NCI-H146 treated with DMSO at 0.1 percent for 48 hours (cell line): Measurements from ENCODE around the gene ARRDC5.
A peak's percentile ranks its signal among the peaks of the same experiment; 100 is the strongest.
"Not testable (repeated sequence)": the region's sequence is repeated elsewhere in the genome, so short reads cannot be mapped to it uniquely, and the experiment has no call there.

Source experiments
- DNase-seq: peaks from one replicate; lab custom pipeline; 2025; ENCODE audit not compliant: unreplicated experiment; lab: John Stamatoyannopoulos, UW

The ARRDC5 gene

GRCh38 chr19:4871711-4872110 is 31.0 kb downstream of the ARRDC5 start:
- DNase-seq = no peak

DNA sequence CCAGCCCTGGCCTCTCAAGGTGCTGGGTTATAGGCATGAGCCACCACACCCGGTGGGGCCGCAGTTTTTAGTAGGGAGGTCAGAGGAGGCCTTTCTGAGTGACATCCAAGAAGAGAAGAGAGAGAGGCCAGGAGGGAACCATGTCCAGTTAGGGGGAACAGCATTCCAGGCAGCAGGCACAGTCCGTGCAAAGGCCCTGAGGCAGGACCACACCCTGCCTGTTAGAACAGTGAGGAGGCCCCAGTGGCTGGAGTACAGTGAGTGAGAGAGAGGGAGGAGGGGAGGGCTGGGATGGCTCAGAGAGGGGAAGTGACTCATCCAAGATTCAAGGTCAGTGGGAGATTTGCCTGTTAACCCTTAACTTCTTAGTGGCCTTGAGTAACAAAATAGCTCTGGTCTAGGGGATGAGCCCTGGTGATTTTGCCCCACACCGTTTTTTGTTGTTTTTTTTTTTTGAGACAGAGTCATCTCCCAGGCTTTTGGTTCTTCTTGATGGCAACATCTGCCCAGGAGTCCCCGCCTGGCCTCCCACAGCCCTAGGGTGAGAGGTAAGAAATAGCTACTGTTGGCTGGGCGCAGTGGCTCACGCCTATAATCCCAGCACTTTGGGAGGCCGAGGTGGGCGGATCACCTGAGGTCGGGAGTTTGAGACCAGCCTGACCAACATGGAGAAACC is 32.5 kb downstream of the ARRDC5 start:
- no peak for DNase-seq

DNA sequence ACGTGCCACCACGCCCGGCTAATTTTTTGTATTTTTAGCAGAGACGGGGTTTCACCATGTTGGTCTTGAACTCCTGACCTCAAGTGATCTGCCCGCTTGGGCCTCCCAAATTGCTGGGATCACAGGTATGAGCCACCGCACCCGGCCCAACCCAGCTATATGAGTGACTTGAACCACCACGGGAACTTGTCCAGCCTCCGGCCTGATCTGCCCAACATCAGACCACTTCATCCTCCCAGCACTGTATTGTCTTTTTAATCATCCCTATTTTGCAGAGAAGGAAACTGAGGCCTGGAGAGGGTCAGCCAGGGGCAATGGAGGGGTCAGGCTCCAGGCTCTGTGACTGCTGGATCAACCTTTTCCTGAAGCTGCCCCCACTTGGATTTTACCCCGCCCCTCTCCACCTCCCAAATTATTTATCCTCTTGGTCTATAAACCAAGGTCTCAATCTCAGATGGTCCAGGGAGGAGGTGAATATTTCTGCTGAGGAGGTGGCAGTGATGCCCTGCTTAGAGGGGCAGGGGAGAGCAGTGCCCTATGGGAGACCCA is 34.3 kb downstream of the ARRDC5 start:
- no peak for DNase-seq

GRCh38 chr19:4867534-4868285 is 35.0 kb downstream of the ARRDC5 start, which contains the start of gene PLIN3:
Gene PLIN3 (minus strand): TSS chr19:4867667. CDS start chr19:4861394, 6,273 bp downstream.
- no peak for DNase-seq

GRCh38 chr19:4866595-4867424 is 35.9 kb downstream of the ARRDC5 start:
- no peak for DNase-seq

DNA sequence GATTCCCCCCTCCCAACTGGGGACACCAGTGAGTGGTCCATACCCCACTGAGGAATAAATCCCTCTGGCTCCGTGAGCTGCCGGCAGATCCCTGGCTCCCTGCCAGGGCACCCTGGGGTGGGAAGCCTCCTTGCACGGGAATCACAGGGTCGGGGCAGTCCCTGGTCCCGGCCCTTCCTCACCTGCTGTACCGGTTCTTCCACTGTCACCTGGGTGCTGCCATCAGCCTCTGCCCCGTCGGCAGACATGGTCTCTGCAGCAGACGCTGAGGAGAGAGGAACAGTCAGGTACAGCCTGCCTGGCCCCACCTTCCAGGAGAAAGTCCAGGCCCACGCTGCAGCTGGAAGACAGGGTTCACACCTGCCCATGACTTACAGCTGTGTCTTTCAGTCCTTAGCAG is 41.5 kb downstream of the ARRDC5 start:
- peak; percentile 10 for DNase-seq

- DNase-seq = no peak
Observed at GRCh38 chr19:4859697-4860096, 43.0 kb downstream of the ARRDC5 start.

DNA sequence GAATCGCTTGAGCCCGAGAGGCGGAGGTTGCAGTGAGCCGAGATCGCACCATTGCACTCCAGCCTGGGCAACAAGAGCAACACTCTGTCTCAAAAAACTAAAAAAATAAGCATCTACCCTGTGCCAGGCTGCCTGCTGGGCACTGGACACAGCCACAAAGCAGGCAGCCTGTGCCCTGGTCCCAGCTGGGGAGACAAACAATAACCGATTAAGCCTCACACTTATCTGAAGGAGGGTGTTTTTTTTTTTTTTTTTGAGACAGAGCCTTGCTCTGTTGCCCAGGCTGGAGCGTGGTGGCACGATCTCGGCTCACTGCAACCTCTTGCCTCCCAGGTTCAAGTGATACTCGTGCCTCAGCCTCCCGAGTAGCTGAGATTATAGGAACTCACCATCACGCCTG is 46.2 kb downstream of the ARRDC5 start:
- not testable (repeated sequence) for DNase-seq

DNA sequence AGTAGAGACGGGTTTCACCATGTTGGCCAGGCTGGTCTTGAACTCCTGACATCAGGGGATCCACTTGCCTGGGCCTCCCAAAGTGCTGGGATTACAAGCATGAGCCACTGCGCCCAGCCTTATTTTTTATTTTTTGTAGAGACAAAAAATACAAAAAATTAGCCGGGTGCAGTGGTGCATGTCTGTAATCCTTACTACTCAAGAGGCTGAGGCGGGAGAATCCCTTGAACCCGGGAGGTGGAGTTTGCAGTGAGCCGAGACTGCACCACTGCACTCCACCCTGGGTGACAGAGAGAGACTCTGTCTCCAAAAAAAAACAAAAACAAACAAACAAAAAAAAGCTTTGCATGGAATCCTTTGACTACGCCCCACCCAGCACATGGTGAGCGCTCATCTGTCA is 49.2 kb downstream of the ARRDC5 start:
- DNase-seq = not testable (repeated sequence)

DNA sequence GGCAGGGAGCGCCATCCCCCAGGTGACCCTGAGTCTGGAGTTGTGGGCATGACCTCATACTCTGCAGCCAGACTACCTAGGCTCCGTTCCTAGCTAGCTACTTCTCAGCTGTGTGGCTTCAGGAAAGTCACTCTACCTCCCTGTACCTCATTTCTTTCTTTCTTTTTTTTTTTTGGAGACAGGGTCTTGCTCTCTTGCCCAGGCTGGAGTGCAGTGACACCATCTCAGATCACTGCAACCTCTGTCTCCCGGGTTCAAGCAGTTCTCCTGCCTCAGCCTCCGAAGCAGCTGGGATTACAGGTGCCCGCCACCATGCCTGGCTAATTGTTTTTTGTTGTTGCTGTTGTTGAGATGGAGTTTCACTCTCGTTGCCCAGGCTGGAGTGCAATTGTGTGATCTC is 50.2 kb downstream of the ARRDC5 start:
- no peak for DNase-seq

DNA sequence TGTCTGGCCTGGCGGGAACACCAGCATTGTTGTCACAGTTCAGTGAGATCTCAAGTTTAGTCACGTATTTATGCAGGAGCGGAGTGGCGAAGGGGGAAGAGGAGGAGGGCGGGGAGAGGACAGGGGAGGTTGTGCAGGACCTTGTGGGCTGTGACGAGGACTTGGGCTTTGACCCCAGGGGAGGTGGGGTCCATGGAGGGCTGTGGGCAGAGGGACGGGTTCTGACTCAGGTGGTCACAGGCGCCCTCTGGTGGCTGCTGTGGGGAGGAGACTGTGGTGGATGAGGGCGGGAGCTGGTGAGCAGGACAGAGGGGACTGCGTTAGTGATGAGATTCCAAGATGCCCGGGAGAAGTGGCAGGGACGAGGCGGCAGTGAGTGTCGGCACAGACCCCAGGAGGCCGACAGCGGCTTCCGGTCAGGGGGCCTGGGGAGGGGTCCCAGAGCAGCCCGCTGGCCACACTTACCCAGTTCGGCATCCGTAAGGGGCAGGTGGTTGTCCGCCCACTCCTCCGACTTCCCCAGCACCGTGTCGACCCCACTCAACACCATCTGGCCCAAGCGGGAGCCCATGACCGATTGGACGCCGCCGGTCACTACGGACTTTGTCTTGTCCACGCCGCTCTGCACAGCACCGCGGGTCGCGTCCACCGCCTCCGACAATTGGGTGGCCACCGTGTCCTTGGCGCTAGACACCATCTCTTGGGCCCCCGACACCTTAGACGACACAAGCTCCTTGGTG is 51.0 kb downstream of the ARRDC5 start:
- no peak for DNase-seq

DNA sequence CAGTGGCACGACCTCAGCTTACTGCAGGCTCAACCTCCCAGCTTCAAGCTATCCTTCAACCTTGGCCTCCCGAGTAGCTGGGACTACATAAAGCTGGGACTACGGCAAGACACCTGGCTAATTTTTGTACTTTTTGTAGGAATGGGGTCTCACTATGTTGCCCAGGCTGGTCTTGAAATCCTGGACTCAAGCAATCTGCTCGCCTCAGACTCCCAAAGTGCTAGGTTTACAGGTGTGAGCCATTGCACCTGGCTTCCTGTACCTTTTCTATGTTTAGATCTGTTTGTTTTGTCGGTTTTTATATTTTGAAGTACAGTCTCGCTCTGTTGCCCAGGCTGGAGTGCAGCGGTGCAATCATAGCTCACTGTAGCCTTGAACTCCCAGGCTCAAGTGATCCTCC is 53.7 kb downstream of the ARRDC5 start:
- no peak for DNase-seq

- no peak for DNase-seq
Observed at GRCh38 chr19:4847190-4847973, 55.3 kb downstream of the ARRDC5 start.

DNA sequence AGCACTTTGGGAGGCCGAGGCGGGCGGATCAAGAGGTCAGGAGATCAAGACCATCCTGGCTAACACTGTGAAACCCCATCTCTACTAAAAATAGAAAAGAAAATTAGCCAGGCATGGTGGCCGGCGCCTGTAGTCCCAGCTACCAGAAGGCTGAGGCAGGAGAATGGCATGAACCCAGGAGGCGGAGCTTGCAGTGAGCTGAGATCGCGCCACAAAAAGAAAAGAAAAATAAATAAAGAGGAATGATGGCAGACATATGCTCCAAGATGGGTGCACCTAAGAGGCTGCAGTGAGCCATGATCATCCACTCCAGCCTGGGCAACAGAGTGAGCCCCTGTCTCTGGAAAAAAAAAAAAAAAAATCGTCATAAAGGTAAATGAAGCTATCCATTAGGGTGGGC is 56.7 kb downstream of the ARRDC5 start:
- DNase-seq = not testable (repeated sequence)

GRCh38 chr19:4844348-4845179 is 58.1 kb downstream of the ARRDC5 start:
- DNase-seq = no peak

DNA sequence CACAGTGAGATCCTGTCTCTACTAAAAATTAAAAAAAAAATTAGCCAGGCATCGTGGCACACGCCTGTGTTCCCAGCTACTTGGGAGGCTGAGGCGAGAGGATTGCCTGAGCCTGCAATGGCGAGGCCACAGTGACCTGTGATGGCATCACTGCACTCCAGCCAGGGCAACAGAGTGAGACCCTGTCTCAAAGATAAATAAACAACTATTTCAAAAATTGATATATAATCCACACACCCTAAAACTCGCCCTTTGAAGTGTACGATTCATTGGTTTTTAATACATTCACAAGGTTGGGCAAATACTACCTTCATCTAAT is 59.1 kb downstream of the ARRDC5 start:
- no peak for DNase-seq
